Hematopoietic multipotent progenitor cell treated with erythropoietin and hydrocortisone succinate and interleukin-3 and kit ligand, for 8 days (in vitro differentiated cells): ENCODE measurements around the gene GRXCR2.

Experiments
- DNase-seq: peaks from one replicate; pipeline ENCODE4 v3.0.0-alpha.2; 2015

GRXCR2 gene

GRCh38 chr5:145834917-145835847 is 37.6 kb downstream of the GRXCR2 start, which contains the start of gene PRELID2:
Gene PRELID2 (minus strand): TSS chr5:145835342. CDS start chr5:145835251, 91 bp downstream.
- DNase-seq = peak; percentile 93

GRCh38 chr5:145834554-145834916 is 38.3 kb downstream of the GRXCR2 start:
- DNase-seq = peak; percentile 50

GRCh38 chr5:145833631-145834200 is 39.1 kb downstream of the GRXCR2 start:
- no peak for DNase-seq

- DNase-seq = no peak
These were observed 42.2 kb downstream of the GRXCR2 start for GRCh38 chr5:145830594-145830993.

- DNase-seq = no peak
These were observed 43.0 kb downstream of the GRXCR2 start for GRCh38 chr5:145829708-145830361.

- DNase-seq = peak; percentile 62
These were observed 45.7 kb downstream of the GRXCR2 start for GRCh38 chr5:145826895-145827674.

- DNase-seq = peak; percentile 74
These were observed 47.0 kb downstream of the GRXCR2 start for GRCh38 chr5:145825751-145826180.

- DNase-seq = no peak
These were observed 48.8 kb downstream of the GRXCR2 start for GRCh38 chr5:145824040-145824439.

- DNase-seq = peak; percentile 50
These were observed 54.2 kb downstream of the GRXCR2 start for GRCh38 chr5:145818604-145819003.

GRCh38 chr5:145812877-145813276 is 59.9 kb downstream of the GRXCR2 start:
- DNase-seq = no peak

GRCh38 chr5:145811834-145812625 is 60.8 kb downstream of the GRXCR2 start:
- peak; percentile 65 for DNase-seq
